OCI-LY3 (cell line): Measurements from ENCODE around the gene MCCC2.

Source experiments
- EZH2phosphoT487 ChIP-seq: fragments of 200-600 bp; shearing (Covaris generic); IDR thresholded peaks from 2 replicates; pipeline ENCODE4 v1.6.1; 2018; ENCODE audit warnings: antibody characterized with exemption, mixed run types, low read depth
- TF ChIP-seq, protein P1 (sequence below): fragments of 200-600, 300-600 bp; sonication (generic); IDR thresholded peaks from 2 replicates; pipeline ENCODE4 v1.5.1; 2014; ENCODE audit warnings: antibody characterized with exemption, low read length, low read depth

DNA sequence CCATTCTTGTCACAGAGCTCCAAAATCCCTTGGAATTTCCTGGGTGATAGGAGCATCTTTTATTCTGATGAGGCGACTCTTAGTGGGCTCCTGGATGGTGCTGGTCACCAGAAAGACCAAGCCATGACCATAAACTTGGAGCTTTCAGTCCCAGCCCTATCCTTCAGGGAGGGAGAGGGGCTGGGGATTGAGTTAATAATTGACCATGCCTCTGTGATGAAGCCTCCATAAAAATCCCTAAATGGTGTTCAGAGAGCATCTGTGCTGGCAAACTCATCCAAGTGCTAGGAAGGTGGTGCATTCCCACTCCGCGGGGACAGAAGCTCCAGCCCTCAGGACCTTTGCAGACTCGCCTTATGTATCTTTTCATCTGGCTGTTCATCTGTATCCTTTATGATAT, 28.7 kb downstream of the MCCC2 start:
- TF ChIP-seq, protein P1, sequence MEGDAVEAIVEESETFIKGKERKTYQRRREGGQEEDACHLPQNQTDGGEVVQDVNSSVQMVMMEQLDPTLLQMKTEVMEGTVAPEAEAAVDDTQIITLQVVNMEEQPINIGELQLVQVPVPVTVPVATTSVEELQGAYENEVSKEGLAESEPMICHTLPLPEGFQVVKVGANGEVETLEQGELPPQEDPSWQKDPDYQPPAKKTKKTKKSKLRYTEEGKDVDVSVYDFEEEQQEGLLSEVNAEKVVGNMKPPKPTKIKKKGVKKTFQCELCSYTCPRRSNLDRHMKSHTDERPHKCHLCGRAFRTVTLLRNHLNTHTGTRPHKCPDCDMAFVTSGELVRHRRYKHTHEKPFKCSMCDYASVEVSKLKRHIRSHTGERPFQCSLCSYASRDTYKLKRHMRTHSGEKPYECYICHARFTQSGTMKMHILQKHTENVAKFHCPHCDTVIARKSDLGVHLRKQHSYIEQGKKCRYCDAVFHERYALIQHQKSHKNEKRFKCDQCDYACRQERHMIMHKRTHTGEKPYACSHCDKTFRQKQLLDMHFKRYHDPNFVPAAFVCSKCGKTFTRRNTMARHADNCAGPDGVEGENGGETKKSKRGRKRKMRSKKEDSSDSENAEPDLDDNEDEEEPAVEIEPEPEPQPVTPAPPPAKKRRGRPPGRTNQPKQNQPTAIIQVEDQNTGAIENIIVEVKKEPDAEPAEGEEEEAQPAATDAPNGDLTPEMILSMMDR: no peak
- no peak for TF ChIP-seq EZH2phosphoT487
